Right lobe of liver (tissue), 6 donors: ENCODE data around the gene KREMEN2. TPM values are rescaled to one million over a fixed set of nuclear protein-coding genes. Genes with fewer than 3 reads are reported as not detected.

Source experiments
- ATAC-seq, 4 donors: fragments of 200-7000 bp; cut with Tn5 transposase; one replicate each; pipeline ENCODE4 v1.9.1; 2020; ENCODE audit warnings: mild to moderate bottlenecking in 4 of 4, moderate library complexity in 4 of 4
- DNase-seq, 3 donors: peaks; one replicate each; pipeline ENCODE4 v3.0.0-alpha.2; 2020
- H3K27ac ChIP-seq, 3 donors: fragments of 200-600 bp; one replicate each; pipeline ENCODE4 v1.8.0; 2022
- H3K27me3 ChIP-seq, 2 donors: fragments of 200-600 bp; one replicate each; pipeline ENCODE4 v1.8.0; 2022
- H3K36me3 ChIP-seq, 4 donors: fragments of 200-600 bp; sonication (generic) in 1 of 4; one replicate each; pipeline versions ENCODE4 v1.5.1 to v1.8.0; 2017 to 2022; ENCODE audit warnings: control low read depth in 1 of 4
- H3K4me1 ChIP-seq, 4 donors: fragments of 200-600 bp; sonication (generic) in 1 of 4; one replicate each; pipeline versions ENCODE4 v1.5.1 to v1.8.0; 2017 to 2022; ENCODE audit warnings: control low read depth in 1 of 4
- H3K4me3 ChIP-seq, 3 donors: fragments of 200-600 bp; one replicate each; pipeline ENCODE4 v1.8.0; 2022
- H3K9me3 ChIP-seq, 4 donors: fragments of 200-600 bp; sonication (generic) in 1 of 4; one replicate each; pipeline versions ENCODE4 v1.5.1 to v1.8.0; 2017 to 2022; ENCODE audit warnings: control low read depth in 1 of 4
- POLR2A ChIP-seq: fragments of 450-650 bp; IDR thresholded peaks from one replicate; pipeline ENCODE4 v1.6.1; 2017; ENCODE audit warnings: antibody characterized with exemption, mild to moderate bottlenecking
- WGBS: methylation state at CpG from one replicate; pipeline ENCODE4 v1.1.6; 2018; ENCODE audit warnings: low coverage, low lambda C conversion rate; ENCODE audit not compliant: insufficient coverage; ENCODE audit errors: missing lambda C conversion rate; 5-methylcytosine and 5-hydroxymethylcytosine counted together
- intact Hi-C, 2 donors: fragments of 100-400 bp; cut with DNase I; formaldehyde crosslinking; loops; one replicate each; pipeline versions ENCODE4 v1.11.2 to v1.14.1; 2022
- total RNA-seq, 6 experiments: library from RNA; depleted of rRNA in 2 of 6; stranded (reverse); fragments of >200 nt in 2 of 6; fragmentation: NEBNext Ultra II Directional in 3 of 6; extraction: Animal tissue kit (Norgen Biotek cat#: 25700) in 3 of 6; gene quantifications; one replicate each; pipeline versions ENCODE4 v1.1.0 to v1.2.4, GENCODE V29; 2016 to 2023
- TF ChIP-seq, protein P1 (sequence below), 4 donors: fragments of 200-600 bp in 3 of 4; fragments of 450-650 bp in 1 of 4; IDR thresholded peaks; one replicate each; pipeline versions ENCODE4 v1.5.1 to v1.8.0; 2016 to 2022; ENCODE audit warnings: antibody characterized with exemption in 4 of 4, mild to moderate bottlenecking in 2 of 4
- donor health status: DM: no; HTN: yes; CAD: no.
- donor health status: DM: no; HTN: no; CAD: no.
- donor health status: DM: no; HTN: no; CAD: no.
- donor health status: DM: no; HTN: yes; CAD: no.
- donor health status: DM: no; HTN: yes; CAD: no.

The KREMEN2 gene
- total RNA-seq, 6 experiments from 2014 or later, result not detected

- no peaks in the 10 kb centered on the region for H3K4me1 ChIP-seq
- no peak overlapping the region for H3K27ac ChIP-seq
- 38% methylated on average over 5 of the region's 11 CpGs for WGBS
- H3K27me3 ChIP-seq, result peaks cover 0 to 9% of the 10 kb centered on the region in 2 donors
- intact Hi-C loops, result no loop called here
- no peaks in the 10 kb centered on the region for H3K9me3 ChIP-seq
- ATAC-seq (no peak), DNase-seq (no peak)
- no peaks in the 10 kb centered on the region for H3K36me3 ChIP-seq
- TF ChIP-seq POLR2A, result no peak
- TF ChIP-seq, protein P1, sequence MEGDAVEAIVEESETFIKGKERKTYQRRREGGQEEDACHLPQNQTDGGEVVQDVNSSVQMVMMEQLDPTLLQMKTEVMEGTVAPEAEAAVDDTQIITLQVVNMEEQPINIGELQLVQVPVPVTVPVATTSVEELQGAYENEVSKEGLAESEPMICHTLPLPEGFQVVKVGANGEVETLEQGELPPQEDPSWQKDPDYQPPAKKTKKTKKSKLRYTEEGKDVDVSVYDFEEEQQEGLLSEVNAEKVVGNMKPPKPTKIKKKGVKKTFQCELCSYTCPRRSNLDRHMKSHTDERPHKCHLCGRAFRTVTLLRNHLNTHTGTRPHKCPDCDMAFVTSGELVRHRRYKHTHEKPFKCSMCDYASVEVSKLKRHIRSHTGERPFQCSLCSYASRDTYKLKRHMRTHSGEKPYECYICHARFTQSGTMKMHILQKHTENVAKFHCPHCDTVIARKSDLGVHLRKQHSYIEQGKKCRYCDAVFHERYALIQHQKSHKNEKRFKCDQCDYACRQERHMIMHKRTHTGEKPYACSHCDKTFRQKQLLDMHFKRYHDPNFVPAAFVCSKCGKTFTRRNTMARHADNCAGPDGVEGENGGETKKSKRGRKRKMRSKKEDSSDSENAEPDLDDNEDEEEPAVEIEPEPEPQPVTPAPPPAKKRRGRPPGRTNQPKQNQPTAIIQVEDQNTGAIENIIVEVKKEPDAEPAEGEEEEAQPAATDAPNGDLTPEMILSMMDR (IDR thresholded peaks at IDR 0.05), result no peak
- no peak overlapping the region for H3K4me3 ChIP-seq
These were observed 11.4 kb upstream of the KREMEN2 start for GRCh38 chr16:2952679-2953078.

GRCh38 chr16:2953706-2954627 is 10.1 kb upstream of the KREMEN2 start:
- Histone ChIP-seq H3K9me3 (no peaks in the 10 kb centered on the region), H3K27me3 (peaks cover 0 to 9% of the 10 kb centered on the region in 2 donors), H3K4me1 (no peaks in the 10 kb centered on the region), H3K4me3 (no peak overlapping the region), H3K27ac (no peak overlapping the region), H3K36me3 (no peaks in the 10 kb centered on the region)
- intact Hi-C loops, result no loop called here
- no peak for DNase-seq
- ATAC-seq, result no peak
- WGBS, result 40% methylated on average over 8 of the region's 31 CpGs
- TF ChIP-seq POLR2A, result no peak
- TF ChIP-seq, protein P1 (IDR thresholded peaks at IDR 0.05), result no peak

- ATAC-seq (peak in 1 of 4 donors; percentile 12), DNase-seq (peak in 1 of 3 donors; percentile 42)
- TF ChIP-seq, protein P1 (IDR thresholded peaks at IDR 0.05), result no peak
- TF ChIP-seq POLR2A, result no peak
- 25% methylated on average over 4 of the region's 26 CpGs for WGBS
- Histone ChIP-seq H3K4me1 (no peaks in the 10 kb centered on the region), H3K9me3 (no peaks in the 10 kb centered on the region), H3K36me3 (no peaks in the 10 kb centered on the region), H3K27me3 (peaks cover 0 to 9% of the 10 kb centered on the region in 2 donors), H3K27ac (no peak overlapping the region), H3K4me3 (no peak overlapping the region)
- intact Hi-C loops, result no loop called here
These were observed 9.3 kb upstream of the KREMEN2 start for GRCh38 chr16:2954656-2955381.

GRCh38 chr16:2955438-2955778 is 8.7 kb upstream of the KREMEN2 start:
- Histone ChIP-seq H3K4me1 (no peaks in the 10 kb centered on the region), H3K9me3 (no peaks in the 10 kb centered on the region), H3K27me3 (peaks cover 0 to 9% of the 10 kb centered on the region in 2 donors), H3K4me3 (no peak overlapping the region), H3K36me3 (no peaks in the 10 kb centered on the region), H3K27ac (no peak overlapping the region)
- DNase-seq (no peak), ATAC-seq (no peak)
- TF ChIP-seq, protein P1 (IDR thresholded peaks at IDR 0.05), result no peak
- no peak for TF ChIP-seq POLR2A
- intact Hi-C loops, result no loop called here
- WGBS, result no CpG with 5 or more reads among the region's 10 CpGs
